Activated CD8-positive, alpha-beta memory T cell treated with anti-CD3 and anti-CD28 coated beads for 24 hours (primary cell): ENCODE data around the gene DMXL2.
"Not testable (repeated sequence)": the region's sequence is repeated elsewhere in the genome, so short reads cannot be mapped to it uniquely, and the experiment has no call there.

ENCODE experiments used
- DNase-seq: peaks from one replicate; pipeline ENCODE4 v3.0.0-alpha.2; 2020

Gene DMXL2

GRCh38 chr15:51623386-51623938 lies 891 bp upstream of the DMXL2 start:
- DNase-seq: no peak

GRCh38 chr15:51621936-51622603 lies 501 bp downstream of the DMXL2 start:
- no peak for DNase-seq

GRCh38 chr15:51621155-51621765 lies 1.3 kb downstream of the DMXL2 start:
- DNase-seq: no peak

GRCh38 chr15:51620641-51621040 lies 1.9 kb downstream of the DMXL2 start:
- DNase-seq: no peak

GRCh38 chr15:51620122-51620521 lies 2.4 kb downstream of the DMXL2 start:
- no peak for DNase-seq

- no peak for DNase-seq
These were observed 3.1 kb downstream of the DMXL2 start for GRCh38 chr15:51619331-51620035.

GRCh38 chr15:51617886-51618285 lies 4.7 kb downstream of the DMXL2 start:
- no peak for DNase-seq

- DNase-seq: no peak
These were observed 8.6 kb downstream of the DMXL2 start for GRCh38 chr15:51613951-51614350.

GRCh38 chr15:51612669-51613068 lies 9.9 kb downstream of the DMXL2 start:
- DNase-seq: not testable (repeated sequence)

GRCh38 chr15:51603462-51603948 lies 19.1 kb downstream of the DMXL2 start:
- DNase-seq: not testable (repeated sequence)

GRCh38 chr15:51603002-51603401 lies 19.6 kb downstream of the DMXL2 start:
- DNase-seq: no peak

- no peak for DNase-seq
These were observed 20.1 kb downstream of the DMXL2 start for GRCh38 chr15:51602484-51602883.

GRCh38 chr15:51601801-51602200 lies 20.8 kb downstream of the DMXL2 start:
- DNase-seq: no peak

GRCh38 chr15:51600114-51600513 lies 22.5 kb downstream of the DMXL2 start:
- DNase-seq: no peak

GRCh38 chr15:51589881-51590568 lies 32.5 kb downstream of the DMXL2 start:
- no peak for DNase-seq

GRCh38 chr15:51588966-51589365 lies 33.6 kb downstream of the DMXL2 start:
- DNase-seq: no peak

- no peak for DNase-seq
These were observed 36.6 kb downstream of the DMXL2 start for GRCh38 chr15:51585986-51586385.

GRCh38 chr15:51580982-51581381 lies 41.6 kb downstream of the DMXL2 start:
- no peak for DNase-seq

- no peak for DNase-seq
These were observed 42.2 kb downstream of the DMXL2 start for GRCh38 chr15:51580385-51580784.

- DNase-seq: no peak
These were observed 43.6 kb downstream of the DMXL2 start for GRCh38 chr15:51579012-51579411.

- no peak for DNase-seq
These were observed 44.8 kb downstream of the DMXL2 start for GRCh38 chr15:51577636-51578304.

GRCh38 chr15:51576911-51577500 lies 45.6 kb downstream of the DMXL2 start:
- no peak for DNase-seq
